ELF-1 (cell line): ENCODE measurements around the gene DMD.

Source experiments
- DNase-seq: peaks from one replicate; pipeline ENCODE4 v3.0.0-alpha.2; 2016; ENCODE audit warnings: low read depth, low spot score

Gene DMD

DNA sequence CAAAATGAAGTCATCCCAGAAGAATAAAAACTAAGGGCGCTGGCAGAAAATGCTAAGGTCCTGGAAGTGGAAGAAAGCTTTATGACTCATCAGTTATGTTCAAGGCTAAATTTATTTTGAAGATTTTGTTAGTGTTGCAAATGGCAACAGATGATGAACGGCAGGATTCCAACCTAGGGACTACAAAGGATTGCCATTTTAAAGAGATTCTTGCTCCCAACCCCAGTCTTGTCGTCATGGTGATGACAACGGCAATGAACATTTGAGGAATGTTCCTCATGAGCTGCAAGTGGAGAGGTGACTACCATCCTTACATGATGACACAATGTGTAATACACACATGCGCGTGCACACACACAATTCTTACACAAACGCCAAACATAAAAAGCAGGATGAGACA lies 2085.1 kb downstream of the DMD start:
- DNase-seq, result no peak

DNA sequence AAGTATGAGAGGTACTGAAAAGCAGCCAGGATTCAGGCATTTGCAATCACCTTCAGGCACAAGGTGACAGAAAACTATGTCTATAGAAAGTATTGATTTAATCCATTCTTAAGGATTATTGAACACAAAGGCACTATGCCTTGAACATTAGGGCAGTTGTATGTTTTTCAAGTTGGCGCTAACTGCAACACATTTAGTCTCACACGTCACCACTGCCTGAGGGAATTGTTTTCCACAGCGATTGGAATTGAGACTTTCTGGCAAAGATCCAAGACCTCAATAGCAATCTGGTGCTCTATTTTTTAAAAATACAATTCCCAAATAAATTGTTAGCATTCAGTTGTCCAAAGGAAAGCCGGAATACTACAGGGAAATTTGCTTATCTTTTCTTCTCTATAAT lies 2086.8 kb downstream of the DMD start:
- DNase-seq, result no peak

DNA sequence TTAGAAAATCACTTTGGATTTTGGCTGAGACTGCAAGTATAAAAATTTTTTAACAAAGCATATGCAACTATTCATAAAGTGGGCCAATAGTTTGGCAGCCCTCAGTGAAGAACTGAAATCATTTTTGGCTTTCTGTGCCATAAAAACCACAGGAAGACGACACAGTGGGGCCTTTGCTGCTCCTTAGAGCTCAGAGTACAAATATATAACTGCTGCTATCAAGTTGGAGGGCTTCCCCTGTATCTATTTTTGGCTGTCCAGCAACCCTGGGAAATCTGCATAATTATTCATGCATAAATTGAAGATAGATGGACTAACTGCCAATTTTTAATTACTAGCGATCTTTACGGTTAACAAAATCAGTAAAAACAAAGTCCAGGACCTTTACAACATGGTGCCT lies 2088.0 kb downstream of the DMD start:
- DNase-seq, result no peak

DNA sequence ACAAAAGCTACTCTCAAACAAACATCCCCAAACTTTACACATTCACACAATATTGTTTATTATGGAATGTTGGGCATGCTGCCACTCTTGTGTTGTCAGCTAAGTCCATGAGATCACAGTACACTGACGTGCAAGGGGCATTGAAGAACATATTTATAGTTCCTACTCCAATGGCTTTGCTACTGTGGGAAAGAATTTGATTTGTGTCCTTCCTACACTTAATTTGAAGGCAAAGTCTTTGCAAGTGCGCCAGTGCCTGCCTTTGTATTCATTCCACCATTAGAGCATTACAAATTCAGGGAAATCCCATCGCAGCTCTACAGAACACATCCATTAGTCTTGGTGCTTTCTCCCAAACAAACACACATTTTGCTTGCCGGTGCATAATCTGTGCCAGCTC lies 2094.1 kb downstream of the DMD start:
- DNase-seq, result no peak

DNA sequence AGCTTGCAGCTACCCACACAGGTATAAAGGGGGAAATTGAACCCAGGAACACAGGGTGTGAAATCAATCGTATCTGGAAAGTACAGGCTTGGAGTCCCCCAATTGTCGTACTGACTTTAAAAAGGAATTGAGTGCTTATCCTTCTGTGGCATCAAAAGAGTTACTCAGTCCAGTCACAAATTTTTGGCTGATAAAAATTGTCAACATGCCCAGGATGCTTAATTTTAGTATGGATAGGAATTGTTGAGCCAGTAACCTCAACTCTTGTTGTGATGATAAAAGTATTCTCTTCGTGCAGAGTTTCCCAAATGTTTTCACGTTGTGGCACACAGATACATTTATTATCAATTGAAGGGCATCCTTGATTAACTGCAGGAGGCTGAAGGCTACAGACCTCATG lies 2096.0 kb downstream of the DMD start:
- DNase-seq, result no peak

DNA sequence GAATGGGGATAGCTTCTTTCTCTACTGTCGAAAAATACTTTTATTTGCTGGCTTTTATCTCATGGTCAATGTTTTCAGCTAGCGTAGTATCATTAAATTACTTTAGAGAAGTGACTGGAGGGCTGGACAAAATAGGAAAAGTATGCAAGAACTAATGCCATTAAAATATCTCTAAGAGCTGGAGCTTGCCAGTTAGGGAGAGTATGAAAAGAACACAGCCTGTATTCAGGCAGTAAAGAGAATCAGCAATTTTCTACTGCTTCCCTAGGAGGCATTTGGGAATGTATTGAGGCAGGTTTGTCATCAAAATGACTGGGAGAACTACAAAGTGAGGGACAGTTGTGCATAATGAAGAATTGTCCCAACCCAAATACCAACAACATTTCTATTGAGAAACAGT lies 2096.5 kb downstream of the DMD start:
- no peak for DNase-seq

DNA sequence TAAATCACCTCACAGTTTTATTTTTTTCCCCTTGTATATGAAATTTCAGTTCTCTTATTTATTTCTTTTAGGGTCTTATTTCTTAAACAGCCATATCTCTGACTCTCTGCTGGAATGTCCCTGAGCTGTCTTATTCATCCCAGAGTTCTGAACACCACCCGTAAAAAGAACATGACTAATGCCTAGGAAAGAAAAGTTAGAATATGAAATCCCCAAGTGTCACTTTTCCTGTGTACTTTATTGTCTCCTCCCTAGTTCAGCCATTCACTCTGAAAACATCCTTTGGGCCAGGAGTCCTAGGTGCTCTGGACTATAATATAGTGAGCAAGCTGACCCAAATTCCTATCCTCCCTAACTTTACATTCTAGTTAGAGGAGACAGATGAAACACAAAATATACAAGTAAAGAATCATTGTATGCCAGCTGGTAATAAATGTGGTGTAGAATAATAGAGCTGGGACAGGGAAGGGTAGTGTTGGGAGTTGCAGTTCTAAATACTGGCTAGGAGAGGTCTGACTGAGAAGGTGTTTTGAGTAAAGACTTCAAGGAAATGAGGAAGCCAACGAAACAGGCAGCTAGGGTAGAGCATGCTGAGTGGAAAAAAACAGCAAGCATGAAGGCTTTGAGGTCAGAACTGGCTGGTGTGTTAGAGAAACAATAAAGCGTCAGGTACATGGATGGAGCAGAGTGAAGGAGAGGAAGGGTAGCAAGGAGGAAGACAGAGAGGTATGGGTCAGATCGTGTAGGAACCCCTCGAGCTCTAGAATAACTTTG lies 2098.9 kb downstream of the DMD start:
- no peak for DNase-seq

DNA sequence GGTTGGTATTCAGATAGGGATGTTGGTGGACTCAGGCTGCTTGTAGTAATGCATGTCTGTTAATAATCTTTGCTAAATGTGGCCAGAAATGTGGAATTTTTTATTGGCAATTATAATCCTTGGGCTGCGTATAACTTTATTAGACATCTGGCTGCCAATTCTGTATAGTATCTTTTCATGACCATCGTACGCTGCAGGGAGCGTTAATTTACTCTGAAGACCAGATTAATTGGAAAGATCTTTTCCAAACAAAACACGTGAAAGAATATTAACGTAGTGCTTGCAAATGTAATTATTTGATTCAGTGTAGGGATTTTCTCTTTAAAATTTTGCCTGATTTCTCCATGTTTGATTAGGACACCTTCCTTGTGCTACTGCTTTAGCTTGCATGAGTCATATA lies 2100.7 kb downstream of the DMD start:
- DNase-seq, result no peak

DNA sequence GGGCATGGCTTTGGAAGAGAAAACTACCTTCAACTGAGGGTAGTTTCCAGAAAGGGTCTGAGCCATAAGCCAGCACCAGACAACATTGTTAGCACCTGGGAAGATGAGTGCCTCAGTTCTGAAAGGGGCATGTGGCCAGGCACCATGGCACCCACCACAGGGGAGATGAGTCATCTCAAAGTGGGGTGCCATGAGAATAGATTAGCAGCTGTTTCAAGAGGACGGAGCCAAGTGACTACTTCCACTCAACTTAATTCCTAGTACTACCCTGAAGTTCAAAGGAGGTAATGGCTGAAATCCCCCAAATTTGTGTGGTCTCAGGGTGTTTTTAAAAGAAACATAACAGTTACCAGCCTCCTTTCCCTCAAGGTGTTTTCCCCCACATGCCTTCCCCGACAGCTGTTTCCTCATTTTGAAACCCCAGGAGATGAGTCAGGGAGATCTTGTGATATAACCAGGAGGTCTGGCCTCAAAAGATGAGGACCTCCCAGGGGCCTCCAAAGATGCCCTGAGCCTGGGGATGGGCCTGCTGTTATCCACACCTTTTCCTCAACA lies 2111.7 kb downstream of the DMD start:
- DNase-seq, result no peak

DNA sequence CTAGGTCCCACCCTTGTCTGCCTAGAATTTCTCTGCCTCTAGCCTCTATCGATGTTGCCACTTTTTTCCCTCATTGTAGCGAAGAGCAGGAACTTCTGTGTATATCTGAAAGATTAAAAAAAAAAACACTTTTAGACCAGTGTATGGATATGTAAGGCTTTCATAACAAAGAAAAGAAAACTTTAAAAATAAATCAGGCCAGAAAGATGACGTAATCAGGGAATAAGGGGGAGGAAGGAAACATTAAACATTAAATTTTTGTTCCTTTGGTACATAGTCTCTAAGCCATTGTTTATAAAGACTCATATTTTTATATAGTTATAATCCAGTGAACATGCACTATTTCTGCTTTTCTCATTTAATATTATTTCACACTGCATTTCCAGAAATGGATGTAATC lies 2113.3 kb downstream of the DMD start:
- DNase-seq, result no peak

DNA sequence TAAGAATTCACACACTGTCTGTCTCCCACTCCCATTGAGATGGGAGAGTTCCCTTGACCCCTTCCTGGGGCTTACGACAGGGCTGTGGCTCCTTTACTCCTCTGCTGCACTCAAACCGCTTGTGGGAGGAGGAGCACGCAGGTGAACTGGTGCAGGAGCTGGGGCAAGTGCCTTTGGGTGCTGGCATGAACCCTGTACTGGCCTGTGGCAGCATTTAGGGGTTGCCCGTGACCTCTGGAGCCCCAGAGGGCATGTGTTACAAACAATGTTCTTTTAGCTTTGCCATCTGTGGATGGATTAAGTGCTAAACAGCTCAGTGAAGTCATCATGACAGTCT lies 2117.7 kb downstream of the DMD start:
- DNase-seq, result no peak

DNA sequence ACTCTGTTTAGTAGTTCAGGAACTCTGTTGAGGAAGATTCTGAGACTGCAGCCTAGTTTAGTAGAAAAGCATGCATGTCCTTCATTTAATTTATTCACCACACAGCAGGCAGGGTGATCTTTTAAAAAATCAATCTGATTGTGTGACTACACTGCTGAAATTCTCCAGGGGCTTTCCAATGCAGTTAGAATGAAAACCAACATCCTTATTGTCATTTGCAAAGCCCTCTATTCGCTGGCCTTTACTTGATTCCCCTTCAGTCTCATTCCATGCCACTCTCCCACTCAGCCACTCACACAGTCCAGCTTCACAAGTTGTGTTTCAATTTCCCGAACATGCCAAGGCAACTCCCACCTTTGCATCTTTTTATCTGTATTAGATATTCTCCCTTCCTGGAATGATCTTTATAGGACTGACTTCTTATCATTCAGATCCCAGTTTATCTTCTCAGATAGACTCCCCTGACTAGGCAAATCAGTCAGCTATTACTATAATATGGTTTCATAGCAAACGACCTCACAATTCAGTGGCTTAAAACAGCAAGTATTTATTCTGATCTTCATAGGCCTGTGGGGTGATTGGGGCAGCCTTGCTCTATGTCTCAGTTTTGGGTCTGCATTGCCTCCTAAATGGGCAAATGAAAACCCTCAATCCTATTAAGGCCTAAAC lies 2118.2 kb downstream of the DMD start:
- no peak for DNase-seq

DNA sequence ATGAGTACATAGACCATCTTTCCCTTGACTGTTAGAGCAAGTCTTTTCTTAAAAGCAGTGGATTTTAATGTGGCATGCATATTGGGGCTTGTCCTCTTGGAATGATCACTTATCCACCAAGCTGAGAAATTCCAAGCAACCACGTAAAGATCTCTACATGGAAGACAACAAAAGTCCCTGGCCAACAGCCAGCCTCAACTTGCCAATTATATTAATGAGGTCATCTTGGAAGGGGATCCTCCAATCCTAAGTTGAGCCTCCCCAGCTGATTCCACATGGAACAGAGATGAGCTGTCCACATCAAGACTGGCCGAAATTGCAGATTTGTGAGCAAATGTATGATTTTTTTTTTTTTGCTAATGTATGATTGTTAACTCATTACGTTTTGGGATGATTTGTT lies 2118.9 kb downstream of the DMD start:
- DNase-seq, result no peak

DNA sequence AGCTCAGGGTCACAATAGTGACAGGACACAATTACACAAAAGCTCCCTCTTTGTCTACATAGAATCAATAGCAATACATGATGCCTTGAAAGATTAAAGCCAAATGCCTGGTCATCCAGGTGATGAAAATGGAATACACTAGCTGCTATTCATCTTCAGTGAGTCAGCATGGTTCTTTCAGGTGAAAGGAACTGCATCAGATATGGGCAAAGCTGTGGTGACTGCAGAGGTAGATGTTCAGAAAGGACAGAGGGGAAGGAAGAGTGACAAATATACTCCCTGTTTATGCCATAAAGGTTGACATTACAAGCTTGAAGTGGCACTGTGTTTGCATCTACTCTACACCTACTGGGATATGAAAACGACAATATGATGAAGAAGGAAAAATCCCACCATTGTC lies 2119.5 kb downstream of the DMD start:
- DNase-seq, result no peak

DNA sequence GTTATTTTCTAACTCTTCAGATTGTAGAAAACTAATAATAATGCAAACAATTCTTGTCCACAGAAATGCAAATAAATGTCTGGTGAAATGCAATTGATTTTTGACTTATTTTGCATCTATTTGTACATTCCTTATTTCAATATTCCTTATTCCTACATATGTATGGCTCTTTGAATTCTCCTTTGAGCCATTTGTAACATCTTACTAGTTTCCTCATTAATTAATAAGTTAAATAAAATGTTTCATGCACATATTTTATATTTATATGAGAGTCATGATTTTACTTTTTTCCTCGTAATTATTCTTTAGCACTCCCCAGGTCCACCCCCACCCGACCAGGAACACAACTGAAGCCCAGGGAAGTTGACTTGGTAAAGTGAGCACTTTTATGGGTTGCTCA lies 2136.8 kb downstream of the DMD start:
- no peak for DNase-seq

DNA sequence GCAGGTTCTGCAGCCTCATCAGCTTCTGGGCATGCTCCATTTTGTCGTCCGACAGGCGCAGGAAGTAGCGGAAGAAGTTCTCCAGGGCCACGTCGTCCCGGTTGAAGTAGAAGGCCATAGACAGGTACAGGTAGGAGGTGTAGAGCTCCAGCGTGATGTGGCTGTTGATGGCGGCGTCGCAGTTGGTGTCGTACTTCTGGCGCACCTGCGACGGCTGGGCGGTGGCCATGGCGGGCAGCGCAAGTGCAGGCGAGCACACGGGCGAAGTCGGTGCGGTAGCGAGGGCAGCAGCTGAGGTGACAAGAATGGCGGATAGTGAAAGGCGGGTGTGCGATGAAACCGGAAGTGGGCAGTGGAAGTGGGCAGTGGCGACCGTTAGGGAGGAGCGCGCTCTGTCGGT lies 2139.6 kb downstream of the DMD start, which contains the start of gene FTHL17:
Gene FTHL17, minus strand, starts transcription at position 317 of the 400 bp plus-strand sequence. Its CDS starts 88 bp downstream, at position 229.
- no peak for DNase-seq

DNA sequence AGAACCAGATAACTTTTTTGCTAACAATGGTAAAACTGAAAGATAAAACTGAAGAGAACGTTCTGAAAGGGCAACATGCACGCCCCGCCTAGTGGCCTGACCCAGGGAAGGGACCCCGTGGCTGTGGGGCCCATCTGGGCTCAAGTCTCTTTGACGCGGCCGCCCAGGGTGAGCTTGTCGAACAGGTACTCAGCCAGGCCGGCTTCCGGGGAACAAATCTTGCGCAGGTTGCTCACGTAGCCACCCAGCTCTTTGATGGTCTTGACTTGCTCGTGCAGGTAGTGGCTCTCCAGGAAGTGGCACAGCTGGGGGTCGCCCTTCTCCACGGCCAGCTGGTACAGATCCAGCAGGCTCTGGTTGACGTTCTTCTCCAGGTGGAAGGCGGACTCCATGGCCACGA lies 2140.1 kb downstream of the DMD start:
- no peak for DNase-seq

DNA sequence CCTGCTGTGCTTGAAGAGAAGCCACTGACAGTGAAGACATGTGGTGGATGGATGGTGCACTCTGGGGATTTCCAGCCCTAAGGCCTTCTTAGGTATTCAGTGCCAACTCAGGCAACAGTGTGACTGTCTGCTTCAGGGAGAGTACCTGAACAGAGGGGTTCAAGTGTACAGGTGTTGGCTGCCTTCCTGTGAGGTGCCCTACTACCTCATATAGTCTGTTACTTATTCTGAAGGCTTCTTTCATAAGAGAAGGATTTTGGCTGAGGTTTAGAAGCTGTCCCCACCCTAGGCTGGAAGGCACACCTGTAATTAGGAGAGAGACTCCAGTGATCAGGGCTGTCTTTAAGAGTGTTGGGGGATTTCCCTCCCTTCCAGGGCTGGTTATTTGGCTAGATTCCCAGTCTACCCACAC lies 2141.3 kb downstream of the DMD start:
- DNase-seq, result no peak
